Fibroblast of mammary gland (primary cell): ENCODE measurements around the gene TMEM30B.

ENCODE experiments used
- DNase-seq: peaks from one replicate; pipeline ENCODE4 v3.0.0-alpha.2; 2010; ENCODE audit warnings: low read depth
- H3K4me3 ChIP-seq: 2 replicates; pipeline ENCODE4 v1.5.1; 2011; ENCODE audit warnings: low read depth, mild to moderate bottlenecking, low read length, moderate library complexity; ENCODE audit not compliant: control insufficient read depth
- TF ChIP-seq, protein P1 (sequence below): conservative IDR thresholded peaks from 2 replicates; pipeline ENCODE4 v1.5.1; 2011; ENCODE audit warnings: low read depth, low read length, inconsistent platforms; ENCODE audit not compliant: control insufficient read depth, insufficient read depth

TMEM30B gene

DNA sequence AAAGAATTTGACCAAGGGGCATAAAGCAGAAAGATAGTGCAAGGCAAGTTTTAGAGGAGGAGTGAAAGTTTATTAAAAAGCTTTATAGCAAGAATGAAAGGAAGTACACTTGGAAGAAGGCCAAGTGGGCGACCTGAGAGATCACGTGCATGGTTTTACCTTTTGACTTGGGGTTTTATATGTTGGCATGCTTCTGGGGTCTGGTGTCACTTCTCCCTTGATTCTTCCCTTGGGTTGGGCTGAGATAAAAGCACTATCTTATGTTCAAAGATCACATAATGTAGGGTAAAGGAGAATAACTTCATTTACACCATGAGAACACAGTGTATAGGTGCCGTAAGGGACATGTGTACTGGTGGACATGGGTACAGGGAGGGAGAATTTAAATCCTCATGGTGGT lies 17.7 kb upstream of the TMEM30B start:
- DNase-seq: no peak
- H3K4me3 ChIP-seq: no peak overlapping the region
- TF ChIP-seq, protein P1, sequence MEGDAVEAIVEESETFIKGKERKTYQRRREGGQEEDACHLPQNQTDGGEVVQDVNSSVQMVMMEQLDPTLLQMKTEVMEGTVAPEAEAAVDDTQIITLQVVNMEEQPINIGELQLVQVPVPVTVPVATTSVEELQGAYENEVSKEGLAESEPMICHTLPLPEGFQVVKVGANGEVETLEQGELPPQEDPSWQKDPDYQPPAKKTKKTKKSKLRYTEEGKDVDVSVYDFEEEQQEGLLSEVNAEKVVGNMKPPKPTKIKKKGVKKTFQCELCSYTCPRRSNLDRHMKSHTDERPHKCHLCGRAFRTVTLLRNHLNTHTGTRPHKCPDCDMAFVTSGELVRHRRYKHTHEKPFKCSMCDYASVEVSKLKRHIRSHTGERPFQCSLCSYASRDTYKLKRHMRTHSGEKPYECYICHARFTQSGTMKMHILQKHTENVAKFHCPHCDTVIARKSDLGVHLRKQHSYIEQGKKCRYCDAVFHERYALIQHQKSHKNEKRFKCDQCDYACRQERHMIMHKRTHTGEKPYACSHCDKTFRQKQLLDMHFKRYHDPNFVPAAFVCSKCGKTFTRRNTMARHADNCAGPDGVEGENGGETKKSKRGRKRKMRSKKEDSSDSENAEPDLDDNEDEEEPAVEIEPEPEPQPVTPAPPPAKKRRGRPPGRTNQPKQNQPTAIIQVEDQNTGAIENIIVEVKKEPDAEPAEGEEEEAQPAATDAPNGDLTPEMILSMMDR: no peak

GRCh38 chr14:61297581-61297980 lies 16.4 kb upstream of the TMEM30B start:
- no peak for DNase-seq
- H3K4me3 ChIP-seq: no peak overlapping the region
- TF ChIP-seq, protein P1: no peak

- H3K4me3 ChIP-seq: no peak overlapping the region
- TF ChIP-seq, protein P1: peak; percentile 76
- peak; percentile 56 for DNase-seq
Measured at GRCh38 chr14:61296719-61297502, 15.8 kb upstream of the TMEM30B start.

GRCh38 chr14:61296151-61296550 lies 15.0 kb upstream of the TMEM30B start:
- H3K4me3 ChIP-seq: no peak overlapping the region
- TF ChIP-seq, protein P1: no peak
- no peak for DNase-seq

- TF ChIP-seq, protein P1: no peak
- DNase-seq: no peak
- no peak overlapping the region for H3K4me3 ChIP-seq
Measured at GRCh38 chr14:61290701-61291100, 9.6 kb upstream of the TMEM30B start.

DNA sequence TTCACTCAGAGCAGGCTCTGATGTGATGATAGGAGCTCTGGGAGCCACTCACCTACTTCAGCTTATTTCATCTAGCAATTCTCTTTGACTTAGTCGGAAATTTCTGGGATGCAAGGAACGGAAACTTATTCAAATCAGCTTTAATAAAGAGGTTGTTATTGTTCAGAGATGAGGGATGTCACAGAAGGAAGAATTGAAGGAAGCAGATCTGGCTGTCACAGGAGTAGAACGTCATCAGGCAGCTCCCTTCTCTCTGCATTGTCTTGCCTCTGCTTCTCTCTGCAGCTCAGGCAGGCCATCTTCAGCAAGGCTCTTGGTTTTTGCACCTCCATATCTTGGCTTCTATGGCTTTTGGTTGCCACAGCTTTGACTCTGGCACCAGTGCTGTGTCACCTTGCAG lies 7.6 kb upstream of the TMEM30B start:
- no peak for DNase-seq

More for the DNA sequence above, 7.6 kb upstream of the TMEM30B start:
- TF ChIP-seq, protein P1: no peak
- H3K4me3 ChIP-seq: no peak overlapping the region
